Spleen (tissue), 11 donors: ENCODE results near the gene SYNGR4. TPM values are rescaled to one million over a fixed set of nuclear protein-coding genes. Genes with fewer than 3 reads are reported as not detected.

Experiments used
- DNase-seq: peaks from one replicate; pipeline ENCODE4 v3.0.0-alpha.2; 2020
- H3K27ac ChIP-seq, 8 donors: fragments of 200-600 bp; sonication (generic) in 7 of 8; 1 replicate in 4 of 8; 2 replicates in 4 of 8; pipeline versions ENCODE4 v1.5.0 to v1.8.0; 2016 to 2021; ENCODE audit warnings: inconsistent platforms in 4 of 8, mild to moderate bottlenecking in 4 of 8, moderate library complexity in 1 of 8
- H3K27me3 ChIP-seq, 7 donors: fragments of 200-600 bp; sonication (generic) in 6 of 7; replicated peaks in 1 of 7; 1 replicate in 4 of 7; 2 replicates in 3 of 7; pipeline versions ENCODE4 v1.5.0 to v1.8.0; 2016 to 2021; ENCODE audit warnings: inconsistent platforms in 3 of 7, mild to moderate bottlenecking in 1 of 7
- H3K36me3 ChIP-seq, 6 donors: fragments of 200-600 bp; sonication (generic) in 5 of 6; 1 replicate in 4 of 6; 2 replicates in 2 of 6; pipeline versions ENCODE4 v1.5.0 to v1.8.0; 2016 to 2021; ENCODE audit warnings: inconsistent platforms in 2 of 6
- H3K4me1 ChIP-seq, 6 donors: fragments of 200-600 bp; sonication (generic) in 5 of 6; 1 replicate in 3 of 6; 2 replicates in 3 of 6; pipeline versions ENCODE4 v1.5.0 to v1.8.0; 2016 to 2021; ENCODE audit warnings: inconsistent platforms in 3 of 6
- H3K4me3 ChIP-seq, 8 donors: fragments of 200-600 bp; sonication (generic) in 7 of 8; 1 replicate in 4 of 8; 2 replicates in 4 of 8; pipeline versions ENCODE4 v1.5.0 to v1.8.0; 2016 to 2021; ENCODE audit warnings: inconsistent platforms in 4 of 8, mild to moderate bottlenecking in 4 of 8, moderate library complexity in 2 of 8
- H3K9me3 ChIP-seq, 8 donors: fragments of 200-600 bp; sonication (generic) in 7 of 8; 1 replicate in 4 of 8; 2 replicates in 4 of 8; pipeline versions ENCODE4 v1.5.0 to v1.8.0; 2016 to 2021; ENCODE audit warnings: inconsistent platforms in 4 of 8
- CTCF ChIP-seq, 11 experiments: fragments of 200-600 bp in 7 of 11; fragments of 450-650 bp in 4 of 11; sonication (generic) in 4 of 11; IDR thresholded peaks in 8 of 11; conservative IDR thresholded peaks in 3 of 11; 1 replicate in 7 of 11; 2 replicates in 4 of 11; pipeline versions ENCODE4 v1.4.0 to v1.8.0; 2016 to 2021; ENCODE audit warnings: antibody characterized with exemption in 11 of 11, inconsistent platforms in 4 of 11, mild to moderate bottlenecking in 1 of 11
- POLR2A ChIP-seq, 3 donors: fragments of 450-650 bp; IDR thresholded peaks; one replicate each; pipeline ENCODE4 v1.5.1; 2017; ENCODE audit warnings: antibody characterized with exemption in 3 of 3, mild to moderate bottlenecking in 1 of 3
- POLR2AphosphoS5 ChIP-seq, 3 donors: sonication (generic); formaldehyde crosslinking; IDR thresholded peaks; one replicate each; pipeline ENCODE4 v1.5.1; 2017; ENCODE audit warnings: antibody characterized with exemption in 3 of 3
- WGBS, 5 donors: extraction: QIAGEN DNeasy Blood & Tissue Kit in 3 of 5; methylation state at CpG; one replicate each; pipeline versions ENCODE4 v1.1.5 to v1.1.7; 2013 to 2018; 5-methylcytosine and 5-hydroxymethylcytosine counted together
- intact Hi-C: fragments of 100-400 bp; cut with DNase I; formaldehyde crosslinking; loops from one replicate; pipeline ENCODE4 v1.15.0; 2023; ENCODE audit warnings: low total_unique reads
- polyA plus RNA-seq, 3 donors: library from polyadenylated mRNA; stranded (reverse); fragments of 200-250 nt; gene quantifications; one replicate each; pipeline ENCODE4 v1.2.1, GENCODE V29; 2013
- total RNA-seq, 7 donors: library from RNA; depleted of rRNA in 3 of 7; stranded (reverse); fragments of >200 nt in 3 of 7; fragmentation: NEBNext Ultra II Directional in 4 of 7; extraction: Animal tissue kit (Norgen Biotek cat#: 25700) in 4 of 7; gene quantifications; one replicate each; pipeline versions ENCODE4 v1.1.0 to v1.2.1, GENCODE V29; 2016 to 2021
- donor health status: healthy with polysubstance abuse.
- donor health status: DM: no; HTN: no; CAD: no; lungs with moderate emphysema.
- donor health status: DM: no; HTN: no; CAD: no.
- donor health status: Bipolar disorder and iron deficiency.
- donor health status: healthy.
- donor health status: DM: no; HTN: no; CAD: no.
- donor health status: DM: yes; HTN: yes; CAD: no.

The SYNGR4 gene
- total and polyA plus RNA-seq, 10 donors: 0.09 TPM; not detected in 9

DNA sequence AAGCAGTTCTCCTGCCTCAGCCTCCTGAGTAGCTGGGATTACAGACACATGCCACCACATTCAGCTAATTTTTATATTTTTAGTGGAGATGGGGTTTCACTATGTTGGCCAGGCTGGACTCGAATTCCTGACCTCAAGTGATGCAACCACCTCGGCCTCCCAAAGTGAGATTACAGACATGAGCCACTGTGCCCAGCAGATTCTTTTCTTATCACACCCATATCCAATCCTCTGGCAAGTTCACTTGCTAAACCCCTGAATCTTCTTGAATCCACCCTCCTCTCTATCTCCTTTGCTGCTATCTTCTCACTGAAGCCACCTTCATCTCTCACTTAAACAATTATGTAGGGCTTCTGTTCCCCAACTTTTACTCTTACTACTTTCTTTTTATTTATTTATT lies 18.0 kb upstream of the SYNGR4 start:
- Histone ChIP-seq H3K4me3 (no peak overlapping the region), H3K27ac (no peak overlapping the region), H3K27me3 (no peaks in the 10 kb centered on the region), H3K4me1 (no peaks in the 10 kb centered on the region), H3K36me3 (peaks cover 0 to 32% (median 2%) of the 10 kb centered on the region in 6 donors), H3K9me3 (no peaks in the 10 kb centered on the region)
- TF ChIP-seq POLR2AphosphoS5 (IDR thresholded peaks at IDR 0.05) (no peak), CTCF (IDR thresholded peaks at IDR 0.05 in 8 of 11, conservative IDR thresholded peaks at IDR 0.05 in 3 of 11) (no peak), POLR2A (IDR thresholded peaks at IDR 0.05) (no peak)
- no peak for DNase-seq
- intact Hi-C loops: no loop called here
- WGBS, 5 donors: 71 to 97% (median 91%) methylated on average over 2 of the region's 2 CpGs

DNA sequence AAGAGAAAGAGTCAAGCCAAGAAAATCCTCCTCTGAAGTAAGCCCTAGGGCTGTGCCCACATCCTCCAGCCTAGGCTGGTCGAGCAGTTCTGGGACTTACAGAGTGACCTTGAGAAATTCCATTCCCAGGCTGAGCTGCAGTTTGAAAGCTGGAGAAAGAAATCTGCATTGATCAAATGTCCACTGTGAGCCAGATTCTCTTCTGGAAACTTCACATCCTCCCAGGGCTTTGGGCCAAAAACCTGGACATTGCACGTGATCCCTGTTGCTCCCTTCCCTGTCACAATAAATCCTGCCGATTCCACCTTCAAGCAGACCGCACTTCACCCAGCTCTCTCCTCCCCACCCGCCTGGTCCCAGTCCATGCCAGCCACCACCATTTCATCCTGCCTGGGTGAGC lies 16.1 kb upstream of the SYNGR4 start:
- Histone ChIP-seq H3K4me1 (peaks cover 0 to 3% (median 0%) of the 10 kb centered on the region in 6 donors), H3K27me3 (no peaks in the 10 kb centered on the region), H3K4me3 (no peak overlapping the region), H3K27ac (no peak overlapping the region), H3K36me3 (peaks cover 0 to 14% (median under 1%) of the 10 kb centered on the region in 6 donors), H3K9me3 (no peaks in the 10 kb centered on the region)
- DNase-seq: no peak
- WGBS, 5 donors: 60 to 85% (median 71%) methylated on average over 5 of the region's 5 CpGs
- no peak for TF ChIP-seq POLR2AphosphoS5 (IDR thresholded peaks at IDR 0.05)
- no peak for TF ChIP-seq CTCF (IDR thresholded peaks at IDR 0.05 in 8 of 11, conservative IDR thresholded peaks at IDR 0.05 in 3 of 11)
- no peak for TF ChIP-seq POLR2A (IDR thresholded peaks at IDR 0.05)
- intact Hi-C loops: no loop called here

DNA sequence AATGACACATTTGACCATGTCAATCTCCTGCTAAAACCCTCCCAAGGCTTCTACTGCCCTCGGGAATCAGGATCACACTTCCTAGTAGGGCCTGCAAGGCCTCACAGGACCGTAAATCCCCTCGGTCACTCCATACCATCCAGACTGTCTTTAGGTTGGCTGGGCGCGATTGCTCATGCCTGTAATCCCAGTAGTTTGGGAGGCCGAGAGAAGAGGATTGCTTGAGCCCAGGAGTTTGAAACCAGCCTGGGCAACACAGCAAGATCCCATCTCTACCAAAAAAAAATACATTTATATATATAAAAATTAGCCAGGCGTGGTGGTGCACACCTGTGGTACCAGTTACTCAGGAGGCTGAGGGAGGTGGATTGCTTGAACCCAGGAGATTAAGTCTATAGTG lies 15.4 kb upstream of the SYNGR4 start:
- intact Hi-C loops: no loop called here
- no peak overlapping the region for H3K27ac ChIP-seq
- peaks cover 0 to 3% (median 0%) of the 10 kb centered on the region in 6 donors for H3K4me1 ChIP-seq
- TF ChIP-seq CTCF (IDR thresholded peaks at IDR 0.05 in 8 of 11, conservative IDR thresholded peaks at IDR 0.05 in 3 of 11) (no peak), POLR2A (IDR thresholded peaks at IDR 0.05) (no peak), POLR2AphosphoS5 (IDR thresholded peaks at IDR 0.05) (no peak)
- 84 to 90% (median 86%) methylated on average over 5 to 7 of the region's 7 CpGs for WGBS, 5 donors
- H3K27me3 ChIP-seq: no peaks in the 10 kb centered on the region
- H3K9me3 ChIP-seq: no peaks in the 10 kb centered on the region
- DNase-seq: no peak
- peaks cover 0 to 14% (median 0%) of the 10 kb centered on the region in 6 donors for H3K36me3 ChIP-seq
- H3K4me3 ChIP-seq: no peak overlapping the region

DNA sequence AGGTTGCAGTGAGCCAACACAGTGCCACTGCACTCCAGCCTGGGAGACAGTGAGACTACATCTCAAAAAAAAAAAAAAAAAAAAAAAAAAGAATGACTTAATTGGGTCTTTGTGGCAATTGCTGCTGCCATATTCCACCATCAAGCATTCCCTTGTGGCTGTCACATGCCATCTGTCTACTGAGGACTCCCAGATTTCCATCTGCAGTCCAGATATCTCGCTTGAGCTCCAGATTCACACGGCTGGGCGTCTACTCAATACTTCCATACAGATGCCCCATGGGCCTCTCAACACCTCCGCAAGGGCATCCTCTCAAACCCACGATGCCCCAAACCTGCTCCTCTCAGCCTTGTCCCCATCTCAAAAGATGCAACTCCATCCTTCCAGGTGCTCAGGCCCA lies 13.3 kb upstream of the SYNGR4 start:
- peaks cover 0 to 3% (median 0%) of the 10 kb centered on the region in 6 donors for H3K4me1 ChIP-seq
- peaks cover 0 to 8% (median 0%) of the 10 kb centered on the region in 6 donors for H3K36me3 ChIP-seq
- no peak overlapping the region for H3K4me3 ChIP-seq
- no peak for DNase-seq
- 91 to 95% (median 94%) methylated on average over 5 of the region's 5 CpGs for WGBS, 5 donors
- intact Hi-C loops: no loop called here
- TF ChIP-seq POLR2AphosphoS5 (IDR thresholded peaks at IDR 0.05) (no peak), CTCF (IDR thresholded peaks at IDR 0.05 in 8 of 11, conservative IDR thresholded peaks at IDR 0.05 in 3 of 11) (no peak), POLR2A (IDR thresholded peaks at IDR 0.05) (no peak)
- H3K27ac ChIP-seq: no peak overlapping the region
- H3K27me3 ChIP-seq: no peaks in the 10 kb centered on the region
- H3K9me3 ChIP-seq: no peaks in the 10 kb centered on the region
